Cardiac atrium fibroblast (primary cell): ENCODE results near the gene LONP1. TPM values are rescaled to one million over a fixed set of nuclear protein-coding genes. Genes with fewer than 3 reads are reported as not detected.

Source experiments
- total RNA-seq: library from RNA; depleted of rRNA; stranded (reverse); fragments of >200 nt; gene quantifications from 2 replicates; pipeline ENCODE4 v1.2.3, GENCODE V29; 2015

The LONP1 gene, protein sequence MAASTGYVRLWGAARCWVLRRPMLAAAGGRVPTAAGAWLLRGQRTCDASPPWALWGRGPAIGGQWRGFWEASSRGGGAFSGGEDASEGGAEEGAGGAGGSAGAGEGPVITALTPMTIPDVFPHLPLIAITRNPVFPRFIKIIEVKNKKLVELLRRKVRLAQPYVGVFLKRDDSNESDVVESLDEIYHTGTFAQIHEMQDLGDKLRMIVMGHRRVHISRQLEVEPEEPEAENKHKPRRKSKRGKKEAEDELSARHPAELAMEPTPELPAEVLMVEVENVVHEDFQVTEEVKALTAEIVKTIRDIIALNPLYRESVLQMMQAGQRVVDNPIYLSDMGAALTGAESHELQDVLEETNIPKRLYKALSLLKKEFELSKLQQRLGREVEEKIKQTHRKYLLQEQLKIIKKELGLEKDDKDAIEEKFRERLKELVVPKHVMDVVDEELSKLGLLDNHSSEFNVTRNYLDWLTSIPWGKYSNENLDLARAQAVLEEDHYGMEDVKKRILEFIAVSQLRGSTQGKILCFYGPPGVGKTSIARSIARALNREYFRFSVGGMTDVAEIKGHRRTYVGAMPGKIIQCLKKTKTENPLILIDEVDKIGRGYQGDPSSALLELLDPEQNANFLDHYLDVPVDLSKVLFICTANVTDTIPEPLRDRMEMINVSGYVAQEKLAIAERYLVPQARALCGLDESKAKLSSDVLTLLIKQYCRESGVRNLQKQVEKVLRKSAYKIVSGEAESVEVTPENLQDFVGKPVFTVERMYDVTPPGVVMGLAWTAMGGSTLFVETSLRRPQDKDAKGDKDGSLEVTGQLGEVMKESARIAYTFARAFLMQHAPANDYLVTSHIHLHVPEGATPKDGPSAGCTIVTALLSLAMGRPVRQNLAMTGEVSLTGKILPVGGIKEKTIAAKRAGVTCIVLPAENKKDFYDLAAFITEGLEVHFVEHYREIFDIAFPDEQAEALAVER
- 92.7 and 95.5 TPM in 2 replicates for total RNA-seq

DNA sequence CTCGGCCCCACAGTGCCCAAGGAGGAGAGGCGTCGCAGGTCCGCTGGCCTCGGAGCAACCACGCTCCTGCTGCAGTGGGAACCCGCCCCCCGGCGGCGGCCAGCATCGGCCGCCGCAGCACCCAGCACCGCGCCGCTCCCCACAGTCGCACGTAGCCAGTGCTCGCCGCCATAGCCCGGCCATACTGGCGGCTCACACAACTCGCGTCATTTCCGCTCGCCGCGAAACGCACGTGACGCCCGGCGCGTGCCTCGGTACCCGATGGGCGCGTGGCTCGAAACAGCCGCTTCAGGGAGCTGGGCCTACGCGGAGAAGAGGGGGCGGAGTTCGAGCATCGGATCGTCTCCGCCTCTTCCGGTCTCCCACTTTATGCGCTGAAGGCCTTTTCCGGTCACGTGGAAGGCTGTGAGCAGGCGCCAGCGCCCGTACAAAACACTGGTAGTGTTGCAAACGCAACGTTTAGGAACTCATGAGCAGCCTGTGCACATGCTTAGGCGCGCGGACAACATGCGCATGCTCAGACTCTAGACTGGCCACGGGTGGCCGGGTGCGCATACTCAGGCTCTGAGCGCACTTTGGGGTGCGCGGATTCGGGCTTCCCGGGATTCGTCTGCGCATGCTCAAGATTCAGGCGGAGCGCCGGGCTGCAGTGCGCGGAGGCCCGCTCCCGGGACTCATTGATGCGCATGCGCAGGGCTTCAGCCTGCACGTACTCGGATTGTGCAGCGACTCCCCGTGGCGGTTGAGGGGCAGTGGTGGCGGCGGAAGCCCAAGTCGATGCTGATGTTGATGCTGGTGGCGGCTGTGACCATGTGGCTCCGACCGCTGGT, at the start of gene LONP1, which contains the start of gene CATSPERD:
TSS of gene LONP1 (minus strand) at position 186 of the 830 bp plus-strand sequence. CDS start at position 172, 14 bp downstream.
TSS of gene CATSPERD (plus strand) at position 677 of the 830 bp plus-strand sequence. CDS start at position 778, 101 bp downstream.

DNA sequence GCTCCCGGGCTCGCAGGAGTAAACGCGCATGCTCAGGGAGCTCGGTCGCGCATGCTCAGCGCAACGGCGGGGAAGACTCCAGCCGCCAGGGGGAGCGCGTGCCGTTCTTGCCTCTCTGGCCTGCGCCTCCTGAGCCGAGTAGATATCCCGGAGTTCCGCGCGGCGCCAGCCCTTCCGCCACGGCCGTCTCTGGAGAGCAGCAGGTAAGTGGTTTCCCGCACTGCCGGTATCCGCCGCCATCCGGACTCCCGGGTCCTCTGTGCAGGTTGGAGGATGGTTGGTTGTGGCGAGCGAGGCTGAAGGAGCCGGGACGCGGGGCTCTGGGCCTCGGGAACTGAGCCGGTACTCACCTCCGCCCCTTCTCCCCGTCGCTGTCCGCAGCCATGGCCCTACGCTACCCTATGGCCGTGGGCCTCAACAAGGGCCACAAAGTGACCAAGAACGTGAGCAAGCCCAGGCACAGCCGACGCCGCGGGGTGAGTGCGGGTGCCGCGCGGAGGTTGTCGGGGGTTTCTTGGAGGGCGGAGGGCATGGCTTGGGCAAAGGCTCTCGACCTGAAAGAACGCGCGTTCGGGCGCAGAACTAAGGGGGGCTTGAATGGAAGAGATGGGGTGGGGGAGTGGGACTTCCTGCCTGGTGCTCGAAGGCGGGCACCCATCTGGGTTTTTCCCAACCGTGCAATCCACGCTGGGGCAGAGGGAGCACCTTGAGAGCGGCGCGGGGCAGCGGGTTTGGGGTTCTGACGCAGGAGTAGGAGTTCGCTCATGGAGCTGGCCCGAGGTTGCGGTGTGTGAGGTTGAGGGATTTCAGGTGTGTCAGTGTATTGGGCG, 29.6 kb downstream of the LONP1 start, which contains the start of gene RPL36:
TSS of gene RPL36 (plus strand) at position 171 of the 830 bp plus-strand sequence. CDS start at position 384, 213 bp downstream.

DNA sequence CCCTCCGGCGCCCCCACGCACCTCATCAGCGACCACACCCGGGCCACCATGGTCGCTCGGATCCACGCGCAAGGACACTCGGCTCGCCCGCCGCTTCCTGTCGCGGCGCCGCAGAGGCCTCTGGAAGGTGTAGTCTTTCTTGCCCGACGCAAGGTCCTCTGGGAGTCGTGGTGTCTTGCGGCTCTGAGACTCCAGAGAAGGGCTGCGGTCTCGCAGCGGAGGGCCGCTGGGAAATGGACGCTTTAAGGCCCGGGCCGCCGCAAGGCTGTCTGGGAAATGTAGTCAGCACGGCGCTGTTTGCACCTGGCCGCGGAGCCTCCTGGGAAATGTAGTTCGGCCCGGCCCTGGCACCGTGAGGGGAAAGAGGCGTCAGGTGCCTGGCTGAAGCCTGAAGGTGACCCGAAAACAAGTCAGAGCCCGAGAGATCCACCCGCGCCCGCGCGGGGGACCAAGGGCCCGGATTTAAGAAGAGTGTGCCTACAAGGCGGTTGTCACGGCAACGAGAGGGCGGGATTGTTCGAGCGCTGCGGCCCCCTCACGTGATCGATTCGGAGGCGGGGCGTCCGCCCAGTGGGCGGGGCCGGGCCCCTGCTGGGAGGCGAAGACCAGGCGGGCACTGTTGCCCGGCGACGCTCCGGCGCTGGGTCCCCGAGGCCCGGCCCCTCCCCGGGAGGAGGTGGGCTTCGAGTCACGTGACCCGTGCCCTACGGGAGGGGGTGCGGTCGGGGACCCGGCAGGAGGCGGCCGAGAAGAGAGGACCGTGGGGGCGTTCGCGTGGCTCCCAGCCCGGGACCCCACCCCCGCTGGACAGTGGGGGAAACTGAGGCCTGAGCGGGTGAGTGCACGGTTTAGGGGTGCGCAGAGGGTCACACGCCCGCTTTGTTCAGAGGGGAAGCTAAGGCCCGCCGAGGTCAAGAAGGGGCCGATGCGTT, 39.2 kb downstream of the LONP1 start, which contains the start of the genes HSD11B1L and MICOS13:
TSS of gene HSD11B1L (plus strand) at position 591 of the 932 bp plus-strand sequence. CDS start 3,806 bp downstream, outside the sequence.
TSS of gene MICOS13 (minus strand) at position 80 of the 932 bp plus-strand sequence. CDS start at position 50, 30 bp downstream.

Other genes starting within 250 kb of the LONP1 start
- under 0.01 TPM in 1 of 2 replicates, not detected in the other for gene TINCR, start 152.2 kb downstream of the LONP1 start, total RNA-seq
- gene SAFB2, start 97.4 kb downstream of the LONP1 start, total RNA-seq, result 13.2 and 19.0 TPM in 2 replicates
- 16.6 and 28.2 TPM in 2 replicates for gene SAFB, start 97.1 kb downstream of the LONP1 start, total RNA-seq
- gene MICOS13, start 39.6 kb downstream of the LONP1 start, total RNA-seq, result 50.9 and 81.3 TPM in 2 replicates
- 13.1 and 13.9 TPM in 2 replicates for gene HSD11B1L, start 39.1 kb downstream of the LONP1 start, total RNA-seq
- 711 and 1,265 TPM in 2 replicates for gene RPL36, start 29.9 kb downstream of the LONP1 start, total RNA-seq
- gene CATSPERD, start 491 bp upstream of the LONP1 start, total RNA-seq, result not detected in 2 replicates
- 0.36 and 0.49 TPM in 2 replicates for gene PRR22, start 64.6 kb upstream of the LONP1 start, total RNA-seq
- gene DUS3L, start 71.0 kb upstream of the LONP1 start, total RNA-seq, result 18.6 and 19.3 TPM in 2 replicates
- not detected in 2 replicates for gene NRTN, start 84.9 kb upstream of the LONP1 start, total RNA-seq
- gene FUT6, start 119.6 kb upstream of the LONP1 start, total RNA-seq, result not detected in 2 replicates
- not detected in 2 replicates for gene FUT3, start 131.3 kb upstream of the LONP1 start, total RNA-seq
- gene FUT5, start 150.4 kb upstream of the LONP1 start, total RNA-seq, result not detected in 2 replicates
- gene NDUFA11, start 183.6 kb upstream of the LONP1 start, total RNA-seq, result 316 TPM in 2 replicates
- 3.2 and 4.7 TPM in 2 replicates for gene VMAC, start 184.7 kb upstream of the LONP1 start, total RNA-seq
- gene CAPS, start 194.1 kb upstream of the LONP1 start, total RNA-seq, result 2.6 and 16.1 TPM in 2 replicates